ENCODE measurements around the gene KDM4C.
"Not testable (repeated sequence)": the region's sequence is repeated elsewhere in the genome, so short reads cannot be mapped to it uniquely, and the experiment has no call there.

Gene KDM4C

GRCh38 chr9:6807669-6808068 lies 49.9 kb downstream of the KDM4C start:
- DNase-seq (ENCODE audit: low spot score) = not testable (repeated sequence)

GRCh38 chr9:6811436-6811835 lies 53.7 kb downstream of the KDM4C start:
- no peak for DNase-seq (ENCODE audit: low spot score)

GRCh38 chr9:6816581-6816980 lies 58.8 kb downstream of the KDM4C start:
- DNase-seq (ENCODE audit: low spot score) = no peak

GRCh38 chr9:6818292-6818922 lies 60.6 kb downstream of the KDM4C start:
- no peak for DNase-seq (ENCODE audit: low spot score)

DNA sequence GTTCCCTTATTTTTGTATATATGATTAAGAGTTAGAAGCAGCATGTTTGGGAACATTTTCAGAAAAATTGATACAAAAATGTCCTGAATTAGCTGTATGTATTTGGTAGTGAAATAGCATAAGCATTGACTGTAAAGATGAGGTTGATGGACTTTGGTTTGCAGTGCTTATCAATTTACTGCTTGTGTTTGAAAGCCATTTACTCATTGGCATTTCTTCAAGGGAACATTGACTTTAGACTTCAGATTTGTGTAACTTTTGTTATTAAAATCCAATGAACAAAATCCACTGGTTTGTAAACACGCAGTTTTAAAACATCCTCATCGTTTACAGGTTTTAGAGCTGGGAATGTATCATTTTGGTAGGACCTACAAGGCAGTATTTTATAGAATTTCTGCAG lies 61.3 kb downstream of the KDM4C start:
- no peak for DNase-seq (ENCODE audit: low spot score)

DNA sequence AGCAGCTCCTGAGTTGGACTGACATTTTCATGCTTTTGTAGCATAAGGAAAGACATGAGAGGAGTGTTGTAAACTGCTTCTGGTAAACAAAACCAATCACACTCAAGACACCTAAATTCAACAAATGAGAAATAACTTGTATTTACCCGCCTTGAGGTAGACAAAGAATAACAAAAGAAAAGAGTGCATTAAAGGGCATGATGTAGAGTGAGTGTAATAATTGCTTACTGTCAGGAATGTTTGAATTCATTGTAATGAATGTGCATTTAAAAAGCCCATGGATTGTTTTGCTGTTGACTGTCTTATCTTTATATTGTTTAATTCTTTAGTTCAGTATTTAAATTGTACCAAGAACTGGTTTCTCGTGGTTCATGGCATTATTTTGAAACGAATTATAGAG lies 61.8 kb downstream of the KDM4C start:
- no peak for DNase-seq (ENCODE audit: low spot score)

GRCh38 chr9:6822696-6823095 lies 64.9 kb downstream of the KDM4C start:
- DNase-seq (ENCODE audit: low spot score) = peak; percentile 82

- DNase-seq (ENCODE audit: low spot score) = peak; percentile 88
Observed at GRCh38 chr9:6827439-6828145, 69.8 kb downstream of the KDM4C start.

DNA sequence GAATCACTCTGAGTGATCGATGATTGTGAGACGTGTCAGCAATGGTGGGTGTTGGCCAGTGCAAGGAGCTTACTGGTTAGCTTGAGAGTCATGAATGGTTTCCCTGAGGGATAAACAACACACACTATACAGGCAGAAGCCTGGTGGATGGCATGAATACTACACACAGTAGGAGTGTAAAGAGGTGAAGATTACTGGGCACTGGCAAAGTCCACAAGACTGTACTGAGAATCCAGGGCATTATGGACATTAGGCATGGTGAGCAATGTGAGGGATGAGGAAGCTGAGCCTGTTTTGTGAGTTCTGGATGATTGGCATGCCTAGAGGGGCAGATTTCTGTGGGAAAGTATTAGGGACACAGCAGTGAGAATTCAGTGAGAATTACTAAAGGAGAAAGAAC lies 71.3 kb downstream of the KDM4C start:
- no peak for DNase-seq (ENCODE audit: low spot score)

GRCh38 chr9:6829536-6829935 lies 71.8 kb downstream of the KDM4C start:
- no peak for DNase-seq (ENCODE audit: low spot score)

GRCh38 chr9:6833518-6834192 lies 75.9 kb downstream of the KDM4C start:
- peak; percentile 42 for DNase-seq (ENCODE audit: low spot score)

- DNase-seq (ENCODE audit: low spot score) = no peak
Observed at GRCh38 chr9:6834306-6834705, 76.5 kb downstream of the KDM4C start.

DNA sequence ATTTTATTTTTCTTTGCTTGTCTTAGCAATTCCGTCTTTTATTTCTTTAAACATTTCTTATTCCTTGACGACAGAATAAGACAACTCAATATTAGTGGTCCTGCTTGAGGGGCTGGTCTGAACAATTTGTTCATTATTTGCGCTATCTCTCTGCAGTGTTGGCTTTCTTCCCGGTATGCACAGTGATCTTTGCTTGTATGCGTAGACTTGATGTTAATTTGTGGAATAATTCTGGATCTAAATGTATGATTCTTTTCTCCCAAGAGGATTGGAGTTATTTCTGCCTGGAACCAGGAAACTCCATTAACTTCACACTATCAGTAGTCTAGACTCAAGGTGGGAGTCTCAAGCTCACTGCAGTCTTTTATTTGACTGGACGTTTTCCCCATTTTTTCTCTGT lies 80.4 kb downstream of the KDM4C start:
- peak; percentile 46 for DNase-seq (ENCODE audit: low spot score)

GRCh38 chr9:6842584-6842947 lies 84.8 kb downstream of the KDM4C start:
- no peak for DNase-seq (ENCODE audit: low spot score)

DNA sequence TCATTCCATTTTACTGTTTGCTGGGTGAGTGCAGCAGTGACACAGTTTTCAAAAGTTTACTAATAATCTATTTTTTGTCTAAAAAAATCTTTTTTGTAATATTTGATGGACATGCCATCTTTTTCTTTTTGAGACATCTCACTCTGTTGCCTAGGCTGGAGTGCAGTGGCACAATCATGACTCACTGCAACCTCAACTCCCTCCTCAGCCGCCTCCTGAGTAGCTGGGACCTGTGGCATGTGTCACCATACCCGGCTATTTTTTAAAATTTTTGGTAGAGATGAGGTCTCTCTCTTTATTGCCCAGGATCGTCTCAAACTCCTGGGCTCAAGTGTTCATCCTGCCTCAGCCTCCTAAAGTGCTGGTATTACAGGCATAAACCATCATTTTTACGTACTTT lies 86.0 kb downstream of the KDM4C start:
- DNase-seq (ENCODE audit: low spot score) = no peak

GRCh38 chr9:6844267-6844666 lies 86.5 kb downstream of the KDM4C start:
- DNase-seq (ENCODE audit: low spot score) = no peak

DNA sequence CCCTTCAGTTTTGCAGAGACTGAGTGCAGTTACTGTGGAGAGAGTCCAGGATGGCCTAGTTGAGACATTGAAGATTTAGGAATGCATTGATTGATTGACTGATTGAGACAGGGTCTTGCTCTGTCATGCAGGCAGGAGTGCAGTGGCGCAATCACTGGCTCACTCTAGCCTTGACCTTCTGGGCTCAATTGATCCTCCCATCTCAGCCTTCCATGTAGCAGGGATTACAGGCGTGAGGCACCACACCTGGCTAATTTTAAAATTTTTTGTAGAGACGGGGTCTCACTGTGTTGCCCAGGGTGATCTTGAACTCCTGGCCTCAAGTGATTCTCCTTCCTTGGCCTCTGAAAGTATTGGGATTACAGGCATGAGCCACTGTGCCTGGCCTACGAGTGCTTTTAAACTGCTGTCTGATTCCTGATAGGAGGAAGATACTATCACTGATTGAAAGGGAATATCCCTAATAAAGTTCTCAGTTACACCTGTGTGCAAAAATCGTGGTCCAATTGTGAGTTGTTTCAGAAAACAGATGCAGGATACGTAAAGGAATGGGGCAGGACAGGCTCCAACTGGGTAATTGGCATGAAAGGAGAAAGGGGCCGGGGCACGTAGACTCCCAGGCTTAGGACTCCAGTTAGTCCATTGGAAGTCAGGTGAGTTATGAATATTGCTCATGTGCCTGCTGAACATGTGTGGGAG lies 87.5 kb downstream of the KDM4C start:
- DNase-seq (ENCODE audit: low spot score) = no peak

DNA sequence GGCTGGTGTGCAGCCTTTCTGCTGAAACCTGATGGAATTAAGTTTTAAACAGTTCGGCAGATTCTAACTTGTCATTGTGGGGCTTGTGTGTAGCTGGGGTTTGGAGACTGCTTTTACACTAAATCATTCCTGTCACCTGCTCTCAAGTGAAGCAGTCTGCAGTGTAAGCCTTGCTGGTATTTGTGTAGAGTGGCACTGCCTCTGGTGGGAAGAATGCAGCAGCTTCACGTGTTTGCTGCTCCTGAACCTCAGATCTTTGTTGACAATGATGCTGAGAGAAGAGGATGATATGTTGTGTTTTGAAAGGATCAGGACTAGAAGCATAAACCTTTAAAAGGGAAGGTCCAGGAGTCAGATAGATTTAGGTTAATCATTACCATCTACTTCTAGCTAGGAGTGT lies 88.1 kb downstream of the KDM4C start:
- peak; percentile 73 for DNase-seq (ENCODE audit: low spot score)

GRCh38 chr9:6852243-6852963 lies 94.6 kb downstream of the KDM4C start:
- DNase-seq (ENCODE audit: low spot score) = no peak

DNA sequence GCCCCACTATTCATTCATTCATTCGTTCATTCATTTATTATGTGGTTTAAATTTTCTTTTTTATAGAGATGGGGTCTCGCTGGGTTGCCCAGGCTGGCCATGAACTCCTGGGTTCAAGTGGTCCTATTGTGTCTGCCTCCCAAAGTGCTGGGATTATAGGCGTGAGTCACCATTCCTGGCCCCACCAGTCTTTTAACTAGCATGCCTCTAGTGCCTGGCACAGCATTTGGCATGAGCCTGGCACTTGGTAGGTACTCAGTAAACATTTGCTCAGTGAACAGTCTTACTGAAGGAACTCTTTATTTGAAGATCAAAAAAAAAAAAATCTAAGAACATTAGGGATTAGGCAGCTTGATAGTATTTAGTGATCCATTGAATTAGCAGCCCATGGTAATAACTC lies 98.1 kb downstream of the KDM4C start:
- no peak for DNase-seq (ENCODE audit: low spot score)

- no peak for DNase-seq (ENCODE audit: low spot score)
Observed at GRCh38 chr9:6864102-6864501, 106.3 kb downstream of the KDM4C start.

Measured in cerebellar cortex (tissue), 1 donor.